Measurements from ENCODE around the gene PNLDC1.

DNA sequence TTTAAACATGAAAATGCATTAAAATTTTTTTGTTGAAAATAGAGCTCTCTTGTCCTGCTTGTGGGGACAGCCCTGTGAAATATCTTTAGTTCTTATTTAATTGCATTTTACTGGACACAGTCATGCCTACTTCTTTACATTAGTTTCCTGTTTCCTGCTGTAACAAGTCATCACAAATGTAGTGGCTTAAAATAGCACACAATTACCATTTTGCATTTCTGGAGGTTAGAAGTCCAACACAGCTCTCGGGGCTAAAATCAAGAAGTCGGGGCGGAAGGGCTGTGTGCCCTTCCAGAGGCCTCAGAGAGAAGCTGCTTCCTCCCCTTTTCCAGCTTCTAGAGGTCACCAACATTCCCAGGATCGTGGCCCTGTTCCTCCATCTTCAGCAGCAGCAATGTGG, 29.4 kb downstream of the PNLDC1 start:
- TF ChIP-seq, protein P1, sequence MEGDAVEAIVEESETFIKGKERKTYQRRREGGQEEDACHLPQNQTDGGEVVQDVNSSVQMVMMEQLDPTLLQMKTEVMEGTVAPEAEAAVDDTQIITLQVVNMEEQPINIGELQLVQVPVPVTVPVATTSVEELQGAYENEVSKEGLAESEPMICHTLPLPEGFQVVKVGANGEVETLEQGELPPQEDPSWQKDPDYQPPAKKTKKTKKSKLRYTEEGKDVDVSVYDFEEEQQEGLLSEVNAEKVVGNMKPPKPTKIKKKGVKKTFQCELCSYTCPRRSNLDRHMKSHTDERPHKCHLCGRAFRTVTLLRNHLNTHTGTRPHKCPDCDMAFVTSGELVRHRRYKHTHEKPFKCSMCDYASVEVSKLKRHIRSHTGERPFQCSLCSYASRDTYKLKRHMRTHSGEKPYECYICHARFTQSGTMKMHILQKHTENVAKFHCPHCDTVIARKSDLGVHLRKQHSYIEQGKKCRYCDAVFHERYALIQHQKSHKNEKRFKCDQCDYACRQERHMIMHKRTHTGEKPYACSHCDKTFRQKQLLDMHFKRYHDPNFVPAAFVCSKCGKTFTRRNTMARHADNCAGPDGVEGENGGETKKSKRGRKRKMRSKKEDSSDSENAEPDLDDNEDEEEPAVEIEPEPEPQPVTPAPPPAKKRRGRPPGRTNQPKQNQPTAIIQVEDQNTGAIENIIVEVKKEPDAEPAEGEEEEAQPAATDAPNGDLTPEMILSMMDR (IDR thresholded peaks at IDR 0.05; ENCODE audit: poor library complexity): no peak
- no peak for TF ChIP-seq EZH2 (IDR thresholded peaks at IDR 0.05; ENCODE audit: borderline replicate concordance)

Data from hepatocyte (in vitro differentiated cells).